Tibial nerve (tissue), 4 donors: ENCODE measurements around the gene NRXN3. TPM values are rescaled to one million over a fixed set of nuclear protein-coding genes. Genes with fewer than 3 reads are reported as not detected.

ENCODE experiments used
- DNase-seq, 2 donors: peaks; one replicate each; pipeline ENCODE4 v3.0.0-alpha.2; 2019; ENCODE audit warnings: low spot score in 2 of 2
- H3K27ac ChIP-seq, 4 donors: fragments of 200-600 bp; sonication (generic) in 3 of 4; one replicate each; pipeline ENCODE4 v1.5.1; 2017 to 2019; ENCODE audit warnings: mild to moderate bottlenecking in 1 of 4
- H3K27me3 ChIP-seq, 2 donors: fragments of 200-600 bp; sonication (generic) in 1 of 2; one replicate each; pipeline versions ENCODE4 v1.5.1 to v1.6.0; 2017 to 2019
- H3K36me3 ChIP-seq, 3 donors: fragments of 200-600 bp; sonication (generic); one replicate each; pipeline ENCODE4 v1.5.1; 2018 to 2019
- H3K4me1 ChIP-seq, 4 donors: fragments of 200-600 bp; sonication (generic) in 3 of 4; one replicate each; pipeline ENCODE4 v1.5.1; 2017 to 2019
- H3K4me3 ChIP-seq, 4 donors: fragments of 200-600 bp; sonication (generic) in 3 of 4; one replicate each; pipeline ENCODE4 v1.5.1; 2017 to 2019; ENCODE audit warnings: mild to moderate bottlenecking in 1 of 4, moderate library complexity in 1 of 4
- H3K9me3 ChIP-seq, 4 donors: fragments of 200-600 bp; sonication (generic) in 3 of 4; one replicate each; pipeline ENCODE4 v1.5.1; 2017 to 2019
- EP300 ChIP-seq, 2 donors: sonication (generic); formaldehyde crosslinking; IDR thresholded peaks; one replicate each; pipeline ENCODE4 v1.6.1; 2017; ENCODE audit warnings: antibody characterized with exemption in 2 of 2, mild to moderate bottlenecking in 1 of 2
- POLR2A ChIP-seq, 2 donors: fragments of 450-650 bp; IDR thresholded peaks; one replicate each; pipeline ENCODE4 v1.6.1; 2017; ENCODE audit warnings: antibody characterized with exemption in 2 of 2, mild to moderate bottlenecking in 2 of 2, moderate library complexity in 2 of 2
- WGBS, 2 donors: methylation state at CpG; one replicate each; pipeline ENCODE4 v1.1.5; 2018; 5-methylcytosine and 5-hydroxymethylcytosine counted together
- total RNA-seq, 4 donors: library from RNA; depleted of rRNA; stranded (reverse); fragments of >200 nt; gene quantifications; one replicate each; pipeline ENCODE4 v1.1.0, GENCODE V29; 2016
- TF ChIP-seq, protein P1 (sequence below), 5 experiments: fragments of 200-600 bp in 3 of 5; fragments of 450-650 bp in 2 of 5; sonication (generic) in 3 of 5; IDR thresholded peaks; one replicate each; pipeline ENCODE4 v1.5.1; 2016 to 2019; ENCODE audit warnings: antibody characterized with exemption in 5 of 5, mild to moderate bottlenecking in 3 of 5, moderate library complexity in 2 of 5

Gene NRXN3
- total RNA-seq, 4 donors from 2014 or later = 16.7 to 52.2 (median 19.7) TPM

DNA sequence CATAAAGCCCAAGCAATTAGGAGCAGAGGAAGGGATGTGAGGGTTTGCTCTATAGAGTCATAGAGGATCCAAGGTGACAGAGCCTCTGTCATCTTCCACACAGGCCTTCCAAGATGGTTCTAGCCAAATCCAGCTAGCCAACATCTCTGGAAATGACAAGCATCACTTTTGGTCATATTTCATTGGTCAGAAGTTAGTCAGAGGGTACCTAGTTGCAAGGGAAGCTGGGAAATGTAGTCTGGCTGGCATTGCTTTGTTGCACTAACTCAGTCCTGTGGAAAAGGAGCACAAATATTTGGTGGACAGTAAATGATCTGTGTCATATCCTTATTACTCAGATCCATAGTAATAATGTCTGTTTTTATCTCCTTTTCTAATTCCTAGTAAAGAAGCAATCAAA is 715.7 kb downstream of the NRXN3 start:
- TF ChIP-seq EP300 (IDR thresholded peaks at IDR 0.05) (no peak), POLR2A (IDR thresholded peaks at IDR 0.05) (no peak)
- TF ChIP-seq, protein P1, sequence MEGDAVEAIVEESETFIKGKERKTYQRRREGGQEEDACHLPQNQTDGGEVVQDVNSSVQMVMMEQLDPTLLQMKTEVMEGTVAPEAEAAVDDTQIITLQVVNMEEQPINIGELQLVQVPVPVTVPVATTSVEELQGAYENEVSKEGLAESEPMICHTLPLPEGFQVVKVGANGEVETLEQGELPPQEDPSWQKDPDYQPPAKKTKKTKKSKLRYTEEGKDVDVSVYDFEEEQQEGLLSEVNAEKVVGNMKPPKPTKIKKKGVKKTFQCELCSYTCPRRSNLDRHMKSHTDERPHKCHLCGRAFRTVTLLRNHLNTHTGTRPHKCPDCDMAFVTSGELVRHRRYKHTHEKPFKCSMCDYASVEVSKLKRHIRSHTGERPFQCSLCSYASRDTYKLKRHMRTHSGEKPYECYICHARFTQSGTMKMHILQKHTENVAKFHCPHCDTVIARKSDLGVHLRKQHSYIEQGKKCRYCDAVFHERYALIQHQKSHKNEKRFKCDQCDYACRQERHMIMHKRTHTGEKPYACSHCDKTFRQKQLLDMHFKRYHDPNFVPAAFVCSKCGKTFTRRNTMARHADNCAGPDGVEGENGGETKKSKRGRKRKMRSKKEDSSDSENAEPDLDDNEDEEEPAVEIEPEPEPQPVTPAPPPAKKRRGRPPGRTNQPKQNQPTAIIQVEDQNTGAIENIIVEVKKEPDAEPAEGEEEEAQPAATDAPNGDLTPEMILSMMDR (IDR thresholded peaks at IDR 0.05) = no peak
- H3K9me3 ChIP-seq = peaks cover 0 to 6% (median 0%) of the 10 kb centered on the region in 4 donors
- no peaks in the 10 kb centered on the region for H3K36me3 ChIP-seq
- DNase-seq = no peak
- no peak overlapping the region for H3K27ac ChIP-seq
- H3K4me1 ChIP-seq = no peaks in the 10 kb centered on the region
- no peak overlapping the region for H3K4me3 ChIP-seq
- no peaks in the 10 kb centered on the region for H3K27me3 ChIP-seq

DNA sequence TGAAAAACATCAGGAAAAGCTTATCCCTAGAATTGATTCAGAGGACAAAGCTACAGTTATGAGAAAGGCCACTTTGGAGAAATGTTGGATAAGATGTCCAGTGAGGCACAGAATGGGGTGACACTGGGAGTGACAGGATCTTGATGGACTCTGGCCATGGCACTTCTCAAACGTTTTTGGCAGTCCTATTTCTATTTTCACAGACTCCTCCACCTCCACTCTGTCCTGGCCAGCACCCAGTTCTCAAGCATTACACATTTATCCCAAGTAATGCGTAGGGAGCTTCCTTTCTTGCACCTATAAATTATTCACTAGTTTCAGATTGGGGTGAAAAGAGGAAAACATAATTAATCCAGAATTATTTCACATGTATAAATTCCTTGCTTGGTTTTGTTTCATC is 727.3 kb downstream of the NRXN3 start:
- 46 to 47% methylated on average over 2 of the region's 2 CpGs for WGBS, 2 donors
- Histone ChIP-seq H3K4me3 (no peak overlapping the region), H3K36me3 (no peaks in the 10 kb centered on the region), H3K4me1 (no peaks in the 10 kb centered on the region), H3K9me3 (no peaks in the 10 kb centered on the region), H3K27me3 (no peaks in the 10 kb centered on the region), H3K27ac (no peak overlapping the region)
- no peak for DNase-seq
- TF ChIP-seq POLR2A (IDR thresholded peaks at IDR 0.05) (no peak), EP300 (IDR thresholded peaks at IDR 0.05) (no peak)
- TF ChIP-seq, protein P1 (IDR thresholded peaks at IDR 0.05) = no peak

DNA sequence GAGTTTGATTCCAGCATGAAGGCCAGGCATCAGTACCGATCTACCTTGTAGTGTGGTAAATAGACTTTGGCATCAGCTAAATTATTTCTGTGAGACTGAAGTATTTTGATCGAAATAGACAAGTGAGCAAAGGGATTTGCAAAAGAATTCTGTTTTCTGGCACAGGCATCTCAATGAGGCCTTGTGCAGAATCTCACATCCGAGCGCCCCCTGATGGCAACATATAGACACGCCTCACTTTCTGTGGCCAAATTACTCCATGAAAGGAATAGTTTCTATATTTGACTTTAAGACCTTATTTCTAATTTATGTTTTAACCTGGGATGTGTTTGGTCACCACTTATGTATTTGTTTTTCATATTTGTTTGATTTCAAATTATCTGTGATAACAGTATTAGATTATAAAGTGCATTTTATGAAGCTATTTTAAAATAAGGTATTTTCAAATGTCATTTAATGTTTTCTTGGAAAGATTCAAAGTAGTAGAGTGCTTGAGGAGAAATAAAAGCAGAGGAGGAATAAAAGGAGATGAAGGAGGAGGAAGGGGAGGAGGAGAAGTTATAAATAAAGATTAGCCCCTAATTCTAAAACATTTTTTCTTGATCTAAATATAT is 731.9 kb downstream of the NRXN3 start:
- Histone ChIP-seq H3K27me3 (no peaks in the 10 kb centered on the region), H3K4me3 (no peak overlapping the region), H3K9me3 (no peaks in the 10 kb centered on the region), H3K27ac (no peak overlapping the region), H3K4me1 (no peaks in the 10 kb centered on the region), H3K36me3 (no peaks in the 10 kb centered on the region)
- no peak for DNase-seq
- TF ChIP-seq POLR2A (IDR thresholded peaks at IDR 0.05) = no peak
- no peak for TF ChIP-seq EP300 (IDR thresholded peaks at IDR 0.05)
- TF ChIP-seq, protein P1 (IDR thresholded peaks at IDR 0.05) = peak in 3 of 5 experiments; percentile 21 to 52 (median 35)
- WGBS, 2 donors = 4 to 5% methylated on average over 5 of the region's 5 CpGs

DNA sequence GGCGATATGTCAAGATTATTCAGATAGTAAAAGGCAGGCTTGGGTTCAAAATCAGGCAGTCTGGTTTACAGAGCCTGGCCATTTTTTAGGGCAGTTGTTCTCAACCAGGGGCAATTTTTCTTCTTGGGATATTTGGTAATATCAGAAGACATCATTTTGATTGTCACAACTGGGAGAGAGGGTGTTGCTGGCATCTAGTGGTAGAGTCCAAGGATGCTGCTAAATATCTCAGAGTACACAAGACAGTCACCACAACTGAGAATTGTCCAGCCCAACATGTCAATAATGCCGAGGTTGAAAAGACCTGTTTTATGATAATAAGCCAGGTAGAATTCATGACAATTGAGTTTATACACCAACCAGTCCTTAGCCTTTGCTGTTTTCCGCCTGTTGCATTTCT is 733.9 kb downstream of the NRXN3 start:
- no peak overlapping the region for H3K4me3 ChIP-seq
- no peaks in the 10 kb centered on the region for H3K4me1 ChIP-seq
- TF ChIP-seq POLR2A (IDR thresholded peaks at IDR 0.05) = no peak
- H3K27me3 ChIP-seq = no peaks in the 10 kb centered on the region
- no peaks in the 10 kb centered on the region for H3K36me3 ChIP-seq
- no peak for DNase-seq
- WGBS, 2 donors = 83% methylated on average over 3 of the region's 3 CpGs
- no peak overlapping the region for H3K27ac ChIP-seq
- H3K9me3 ChIP-seq = no peaks in the 10 kb centered on the region

DNA sequence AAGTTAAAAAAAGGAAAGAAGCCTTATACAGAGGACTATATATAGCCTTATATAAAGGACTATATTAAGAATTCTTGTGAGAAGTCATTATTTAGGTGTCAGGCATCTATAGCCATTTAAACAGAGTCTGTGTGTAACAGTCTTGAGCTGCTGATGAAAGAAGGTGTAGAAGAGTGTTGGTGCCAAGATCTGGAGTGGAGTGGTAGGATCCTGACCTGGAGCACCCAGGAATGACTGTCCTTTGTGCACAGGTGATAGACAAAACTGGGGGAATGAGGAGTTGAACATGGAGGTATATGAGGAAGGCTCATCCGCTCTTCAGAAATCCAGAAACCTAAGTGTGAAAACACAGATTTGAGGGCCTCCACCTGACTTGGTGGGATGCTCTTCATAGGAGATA is 747.3 kb downstream of the NRXN3 start:
- H3K4me3 ChIP-seq = no peak overlapping the region
- H3K27me3 ChIP-seq = no peaks in the 10 kb centered on the region
- H3K9me3 ChIP-seq = no peaks in the 10 kb centered on the region
- 92 to 94% methylated on average over 1 of the region's 1 CpG for WGBS, 2 donors
- no peaks in the 10 kb centered on the region for H3K36me3 ChIP-seq
- no peak for TF ChIP-seq EP300 (IDR thresholded peaks at IDR 0.05)
- no peak for TF ChIP-seq POLR2A (IDR thresholded peaks at IDR 0.05)
- no peaks in the 10 kb centered on the region for H3K4me1 ChIP-seq
- DNase-seq = no peak
- H3K27ac ChIP-seq = no peak overlapping the region

DNA sequence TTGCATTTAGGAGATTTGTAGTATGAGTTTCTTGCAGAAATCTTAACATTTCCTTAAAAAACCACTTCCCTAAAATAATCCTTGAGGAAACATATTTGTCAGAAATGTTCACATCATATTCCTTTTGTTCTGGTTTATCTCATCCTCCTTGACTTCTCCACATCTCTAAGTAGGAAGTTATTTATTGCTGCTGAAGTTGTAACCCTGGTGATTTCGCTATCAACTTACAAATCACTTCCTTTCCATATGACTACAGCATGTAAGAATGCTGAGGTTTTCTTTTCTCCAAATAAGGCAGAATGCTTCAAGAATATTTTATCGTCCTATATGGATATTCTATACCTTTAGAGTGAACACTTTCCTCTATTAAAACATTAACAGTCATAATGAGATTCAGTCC is 751.7 kb downstream of the NRXN3 start:
- H3K27ac ChIP-seq = no peak overlapping the region
- H3K9me3 ChIP-seq = no peaks in the 10 kb centered on the region
- no peak for DNase-seq
- no peak for TF ChIP-seq EP300 (IDR thresholded peaks at IDR 0.05)
- TF ChIP-seq POLR2A (IDR thresholded peaks at IDR 0.05) = no peak
- TF ChIP-seq, protein P1 (IDR thresholded peaks at IDR 0.05) = no peak
- WGBS, 2 donors = 30 to 32% methylated on average over 2 of the region's 2 CpGs
- no peaks in the 10 kb centered on the region for H3K36me3 ChIP-seq
- H3K4me1 ChIP-seq = no peaks in the 10 kb centered on the region
- no peak overlapping the region for H3K4me3 ChIP-seq
- H3K27me3 ChIP-seq = no peaks in the 10 kb centered on the region
